ENCODE data around the gene PSMB2. TPM values are rescaled to one million over a fixed set of nuclear protein-coding genes. Genes with fewer than 3 reads are reported as not detected.

PSMB2 gene
- total RNA-seq, 1 experiment from 2014 or later = 86.0 TPM

GRCh38 chr1:35605867-35606182 is 35.5 kb downstream of the PSMB2 start:
- H3K9me3 ChIP-seq (ENCODE audit: control insufficient read depth, low read depth, low read length) = no peaks in the 10 kb centered on the region
- H3K9ac ChIP-seq (ENCODE audit: extremely low read depth, insufficient read length, low read length) = no peak overlapping the region
- H3K79me1 ChIP-seq (ENCODE audit: insufficient read depth, low read depth, low read length, poor library complexity, severe bottlenecking) = no peaks in the 10 kb centered on the region
- H2BK12ac ChIP-seq (ENCODE audit: insufficient read length, low read depth, low read length) = no peak overlapping the region
- H3K23ac ChIP-seq (ENCODE audit: insufficient read length, low read depth, low read length) = no peak overlapping the region
- no peak overlapping the region for H3K18ac ChIP-seq (ENCODE audit: insufficient read length, low read depth, low read length)
- H3K4me2 ChIP-seq (ENCODE audit: insufficient read depth, insufficient read length, low read length) = no peak overlapping the region
- no peak overlapping the region for H3T11ph ChIP-seq (ENCODE audit: low read length)
- H3K79me2 ChIP-seq (ENCODE audit: insufficient read depth, low read length) = no peaks in the 10 kb centered on the region
- no peak overlapping the region for H2BK20ac ChIP-seq (ENCODE audit: low read depth, low read length, poor library complexity, severe bottlenecking)
- Mint-ChIP-seq H3K4me3 (no peak overlapping the region), H3K9me3 (no peaks in the 10 kb centered on the region), H3K27ac (peak overlapping the region in 1 of 3 experiments; percentile 56; a peak in 1 of 7 replicates), H3K4me1 (peaks cover 0 to 10% of the 10 kb centered on the region in 2 experiments; a peak in 2 of 4 replicates), H3K36me3 (ENCODE audit: insufficient read depth in 1 of 3, low read depth in 3 of 3) (peaks cover 31 to 72% (median 61%) of the 10 kb centered on the region in 3 experiments), H3K27me3 (ENCODE audit: low read depth) (no peaks in the 10 kb centered on the region)
- WGBS (ENCODE audit: extremely low coverage, insufficient read length, low lambda C conversion rate) = no CpG with 5 or more reads among the region's 4 CpGs
- H2AK5ac ChIP-seq (ENCODE audit: insufficient read length, low read length) = no peak overlapping the region
- no peaks in the 10 kb centered on the region for H3K27me3 ChIP-seq (ENCODE audit: insufficient read depth, low read length)
- H2BK5ac ChIP-seq (ENCODE audit: insufficient read length, low read length) = no peak overlapping the region
- H2BK120ac ChIP-seq (ENCODE audit: low read depth, low read length, poor library complexity, severe bottlenecking) = no peak overlapping the region
- no peak overlapping the region for H4K91ac ChIP-seq (ENCODE audit: insufficient read length, low read depth, low read length)
- H4K20me1 ChIP-seq (ENCODE audit: control insufficient read depth, insufficient read depth, insufficient read length) = no peaks in the 10 kb centered on the region
- H3K4ac ChIP-seq (ENCODE audit: low read depth, low read length) = no peak overlapping the region
- H2AFZ ChIP-seq (ENCODE audit: low read length) = no peak overlapping the region
- H3K56ac ChIP-seq (ENCODE audit: insufficient read length, low read depth, low read length) = no peak overlapping the region
- H3K14ac ChIP-seq (ENCODE audit: insufficient read depth, low read length) = no peak overlapping the region
- H4K8ac ChIP-seq (replicated peaks; ENCODE audit: insufficient read length, low read depth, low read length) = no peak overlapping the region
- no peaks in the 10 kb centered on the region for H3K23me2 ChIP-seq (ENCODE audit: insufficient read length, low read depth, low read length, poor library complexity, severe bottlenecking)
- TF ChIP-seq CTCF (conservative IDR thresholded peaks at IDR 0.05) = no peak
- H3K4me1 ChIP-seq (ENCODE audit: insufficient read depth, low read length) = no peaks in the 10 kb centered on the region
- H4K5ac ChIP-seq (ENCODE audit: insufficient read length, low read depth, low read length) = no peak overlapping the region
- H2BK15ac ChIP-seq (ENCODE audit: low read depth, low read length) = no peak overlapping the region
- no peak overlapping the region for H3K27ac ChIP-seq (ENCODE audit: insufficient read length, low read depth, low read length)
- no peak for DNase-seq

Measured in H9 (cell line).